ENCODE results near the gene TPK1. TPM values are rescaled to one million over a fixed set of nuclear protein-coding genes. Genes with fewer than 3 reads are reported as not detected.

Gene TPK1
- polyA plus RNA-seq, 1 donor from 2014 or later, result 3.5 TPM

DNA sequence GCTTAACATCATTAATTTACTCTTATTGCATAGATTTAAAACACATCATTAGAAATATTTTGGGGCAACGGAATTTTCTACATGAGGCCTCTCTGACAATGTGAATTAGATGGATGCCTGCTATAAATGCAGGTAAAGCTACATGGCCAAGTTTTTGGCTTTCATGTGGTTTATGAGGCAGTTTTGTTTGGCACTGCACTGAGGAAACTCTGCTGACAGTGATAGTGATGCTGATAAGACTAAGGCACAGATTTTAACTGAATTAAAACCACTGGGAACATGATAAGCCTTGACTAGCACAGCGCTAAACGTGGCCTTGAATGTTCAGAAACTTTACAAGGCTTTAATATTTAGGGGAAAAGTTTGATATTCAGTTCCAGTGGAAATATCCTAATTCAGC, 318.1 kb downstream of the TPK1 start:
- H3F3A ChIP-seq (ENCODE audit: insufficient read depth, low read length, poor library complexity, severe bottlenecking), result no peaks in the 10 kb centered on the region
- no peaks in the 10 kb centered on the region for H3K79me2 ChIP-seq (replicated peaks; ENCODE audit: insufficient read depth, low read length)
- no peaks in the 10 kb centered on the region for H3K9me3 ChIP-seq (ENCODE audit: low read length)
- no peaks in the 10 kb centered on the region for H3K36me3 ChIP-seq (ENCODE audit: insufficient read depth, low read length)
- no peaks in the 10 kb centered on the region for H4K20me1 ChIP-seq (ENCODE audit: insufficient read depth)
- no peak overlapping the region for H3K9ac ChIP-seq (ENCODE audit: low read length)
- H3K9me2 ChIP-seq (ENCODE audit: insufficient read depth, low read length), result no peaks in the 10 kb centered on the region
- no peak for TF ChIP-seq TAF1 (IDR thresholded peaks at IDR 0.05; ENCODE audit: low read depth)
- TF ChIP-seq POLR2AphosphoS5 (IDR thresholded peaks at IDR 0.05), result no peak
- no peak for TF ChIP-seq EZH2 (IDR thresholded peaks at IDR 0.05; ENCODE audit: borderline replicate concordance, insufficient read depth, low read length, poor library complexity, severe bottlenecking)
- TF ChIP-seq MXI1 (conservative IDR thresholded peaks at IDR 0.05; ENCODE audit: poor library complexity, severe bottlenecking), result no peak
- no peak for TF ChIP-seq EP300 (conservative IDR thresholded peaks at IDR 0.05; ENCODE audit: poor library complexity, severe bottlenecking)
- TF ChIP-seq RAD21 (conservative IDR thresholded peaks at IDR 0.05), result no peak
- TF ChIP-seq SMC3 (conservative IDR thresholded peaks at IDR 0.05; ENCODE audit: poor library complexity), result no peak
- TF ChIP-seq, protein P1, sequence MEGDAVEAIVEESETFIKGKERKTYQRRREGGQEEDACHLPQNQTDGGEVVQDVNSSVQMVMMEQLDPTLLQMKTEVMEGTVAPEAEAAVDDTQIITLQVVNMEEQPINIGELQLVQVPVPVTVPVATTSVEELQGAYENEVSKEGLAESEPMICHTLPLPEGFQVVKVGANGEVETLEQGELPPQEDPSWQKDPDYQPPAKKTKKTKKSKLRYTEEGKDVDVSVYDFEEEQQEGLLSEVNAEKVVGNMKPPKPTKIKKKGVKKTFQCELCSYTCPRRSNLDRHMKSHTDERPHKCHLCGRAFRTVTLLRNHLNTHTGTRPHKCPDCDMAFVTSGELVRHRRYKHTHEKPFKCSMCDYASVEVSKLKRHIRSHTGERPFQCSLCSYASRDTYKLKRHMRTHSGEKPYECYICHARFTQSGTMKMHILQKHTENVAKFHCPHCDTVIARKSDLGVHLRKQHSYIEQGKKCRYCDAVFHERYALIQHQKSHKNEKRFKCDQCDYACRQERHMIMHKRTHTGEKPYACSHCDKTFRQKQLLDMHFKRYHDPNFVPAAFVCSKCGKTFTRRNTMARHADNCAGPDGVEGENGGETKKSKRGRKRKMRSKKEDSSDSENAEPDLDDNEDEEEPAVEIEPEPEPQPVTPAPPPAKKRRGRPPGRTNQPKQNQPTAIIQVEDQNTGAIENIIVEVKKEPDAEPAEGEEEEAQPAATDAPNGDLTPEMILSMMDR (IDR thresholded peaks at IDR 0.05; ENCODE audit: poor library complexity, severe bottlenecking), result no peak
- TF ChIP-seq, protein P2, sequence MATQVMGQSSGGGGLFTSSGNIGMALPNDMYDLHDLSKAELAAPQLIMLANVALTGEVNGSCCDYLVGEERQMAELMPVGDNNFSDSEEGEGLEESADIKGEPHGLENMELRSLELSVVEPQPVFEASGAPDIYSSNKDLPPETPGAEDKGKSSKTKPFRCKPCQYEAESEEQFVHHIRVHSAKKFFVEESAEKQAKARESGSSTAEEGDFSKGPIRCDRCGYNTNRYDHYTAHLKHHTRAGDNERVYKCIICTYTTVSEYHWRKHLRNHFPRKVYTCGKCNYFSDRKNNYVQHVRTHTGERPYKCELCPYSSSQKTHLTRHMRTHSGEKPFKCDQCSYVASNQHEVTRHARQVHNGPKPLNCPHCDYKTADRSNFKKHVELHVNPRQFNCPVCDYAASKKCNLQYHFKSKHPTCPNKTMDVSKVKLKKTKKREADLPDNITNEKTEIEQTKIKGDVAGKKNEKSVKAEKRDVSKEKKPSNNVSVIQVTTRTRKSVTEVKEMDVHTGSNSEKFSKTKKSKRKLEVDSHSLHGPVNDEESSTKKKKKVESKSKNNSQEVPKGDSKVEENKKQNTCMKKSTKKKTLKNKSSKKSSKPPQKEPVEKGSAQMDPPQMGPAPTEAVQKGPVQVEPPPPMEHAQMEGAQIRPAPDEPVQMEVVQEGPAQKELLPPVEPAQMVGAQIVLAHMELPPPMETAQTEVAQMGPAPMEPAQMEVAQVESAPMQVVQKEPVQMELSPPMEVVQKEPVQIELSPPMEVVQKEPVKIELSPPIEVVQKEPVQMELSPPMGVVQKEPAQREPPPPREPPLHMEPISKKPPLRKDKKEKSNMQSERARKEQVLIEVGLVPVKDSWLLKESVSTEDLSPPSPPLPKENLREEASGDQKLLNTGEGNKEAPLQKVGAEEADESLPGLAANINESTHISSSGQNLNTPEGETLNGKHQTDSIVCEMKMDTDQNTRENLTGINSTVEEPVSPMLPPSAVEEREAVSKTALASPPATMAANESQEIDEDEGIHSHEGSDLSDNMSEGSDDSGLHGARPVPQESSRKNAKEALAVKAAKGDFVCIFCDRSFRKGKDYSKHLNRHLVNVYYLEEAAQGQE (IDR thresholded peaks at IDR 0.05; ENCODE audit: borderline replicate concordance), result no peak
- H3K4me2 ChIP-seq (ENCODE audit: low read length), result no peak overlapping the region
- H3K27ac ChIP-seq (ENCODE audit: low read length), result no peak overlapping the region
- no peak overlapping the region for H2AFZ ChIP-seq (ENCODE audit: low read depth, low read length)
- H3K4me3 ChIP-seq (ENCODE audit: low read length), result no peak overlapping the region
- no peaks in the 10 kb centered on the region for H3K27me3 ChIP-seq (ENCODE audit: insufficient read depth, low read depth, low read length)

DNA sequence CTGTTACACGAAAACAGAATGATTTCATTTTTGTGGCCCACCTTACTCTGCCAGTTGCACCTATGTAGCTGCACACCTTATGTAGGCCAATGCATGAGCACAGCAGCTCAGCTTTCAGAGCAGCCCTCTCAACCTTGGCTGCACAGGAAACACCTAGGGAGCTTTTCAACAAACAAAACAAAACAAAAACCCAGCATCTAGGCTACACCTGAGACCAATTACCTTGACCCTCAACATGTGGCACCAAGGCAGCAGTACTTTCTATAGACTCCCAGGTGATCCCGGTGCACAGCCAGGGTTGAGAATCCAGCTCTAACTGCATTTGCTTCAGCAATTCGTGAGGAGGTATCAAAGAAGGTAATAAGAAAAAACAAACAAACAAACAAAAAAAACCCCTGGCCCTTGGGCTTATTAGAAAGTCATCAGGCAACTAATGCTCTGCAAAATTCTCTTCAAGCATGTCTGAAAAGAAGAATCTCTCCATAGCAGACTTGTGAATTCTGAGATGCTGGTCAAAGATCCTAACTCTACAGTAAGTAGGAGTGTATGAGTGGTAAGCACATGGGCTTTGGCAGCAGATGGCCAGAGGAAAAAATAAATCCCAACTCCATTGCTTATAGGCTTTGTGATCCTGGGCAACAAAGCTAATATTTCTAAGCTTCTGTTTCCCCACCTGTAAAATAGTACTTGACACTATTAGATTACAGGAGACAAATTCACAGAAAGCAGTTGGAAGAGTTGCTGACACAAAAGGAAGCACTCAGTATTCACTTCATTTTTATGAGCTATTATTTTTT, 318.9 kb downstream of the TPK1 start:
- TF ChIP-seq, protein P2 (IDR thresholded peaks at IDR 0.05; ENCODE audit: borderline replicate concordance), result no peak
- TF ChIP-seq MXI1 (conservative IDR thresholded peaks at IDR 0.05; ENCODE audit: poor library complexity, severe bottlenecking) (no peak), EZH2 (IDR thresholded peaks at IDR 0.05; ENCODE audit: borderline replicate concordance, insufficient read depth, low read length, poor library complexity, severe bottlenecking) (no peak), RAD21 (conservative IDR thresholded peaks at IDR 0.05) (no peak), TAF1 (IDR thresholded peaks at IDR 0.05; ENCODE audit: low read depth) (no peak), POLR2AphosphoS5 (IDR thresholded peaks at IDR 0.05) (no peak), EP300 (conservative IDR thresholded peaks at IDR 0.05; ENCODE audit: poor library complexity, severe bottlenecking) (no peak), SMC3 (conservative IDR thresholded peaks at IDR 0.05; ENCODE audit: poor library complexity) (no peak)
- TF ChIP-seq, protein P1 (IDR thresholded peaks at IDR 0.05; ENCODE audit: poor library complexity, severe bottlenecking), result no peak
- Histone ChIP-seq H3K4me2 (ENCODE audit: low read length) (no peak overlapping the region), H3K36me3 (ENCODE audit: insufficient read depth, low read length) (no peaks in the 10 kb centered on the region), H3F3A (ENCODE audit: insufficient read depth, low read length, poor library complexity, severe bottlenecking) (no peaks in the 10 kb centered on the region), H3K9ac (ENCODE audit: low read length) (no peak overlapping the region), H3K79me2 (replicated peaks; ENCODE audit: insufficient read depth, low read length) (no peaks in the 10 kb centered on the region), H2AFZ (ENCODE audit: low read depth, low read length) (no peak overlapping the region), H4K20me1 (ENCODE audit: insufficient read depth) (no peaks in the 10 kb centered on the region), H3K4me3 (ENCODE audit: low read length) (no peak overlapping the region), H3K9me3 (ENCODE audit: low read length) (no peaks in the 10 kb centered on the region), H3K27ac (ENCODE audit: low read length) (no peak overlapping the region), H3K9me2 (ENCODE audit: insufficient read depth, low read length) (no peaks in the 10 kb centered on the region), H3K27me3 (ENCODE audit: insufficient read depth, low read depth, low read length) (no peaks in the 10 kb centered on the region)
